ENCODE results near the gene HCN3. TPM values are rescaled to one million over a fixed set of nuclear protein-coding genes. Genes with fewer than 3 reads are reported as not detected.

Gene HCN3
- total and polyA plus RNA-seq, 2 of the 13 experiments (the other 11 are each of a cell fraction or from before 2014, with no cell fraction given), result 2.4 to 10.2 TPM

DNA sequence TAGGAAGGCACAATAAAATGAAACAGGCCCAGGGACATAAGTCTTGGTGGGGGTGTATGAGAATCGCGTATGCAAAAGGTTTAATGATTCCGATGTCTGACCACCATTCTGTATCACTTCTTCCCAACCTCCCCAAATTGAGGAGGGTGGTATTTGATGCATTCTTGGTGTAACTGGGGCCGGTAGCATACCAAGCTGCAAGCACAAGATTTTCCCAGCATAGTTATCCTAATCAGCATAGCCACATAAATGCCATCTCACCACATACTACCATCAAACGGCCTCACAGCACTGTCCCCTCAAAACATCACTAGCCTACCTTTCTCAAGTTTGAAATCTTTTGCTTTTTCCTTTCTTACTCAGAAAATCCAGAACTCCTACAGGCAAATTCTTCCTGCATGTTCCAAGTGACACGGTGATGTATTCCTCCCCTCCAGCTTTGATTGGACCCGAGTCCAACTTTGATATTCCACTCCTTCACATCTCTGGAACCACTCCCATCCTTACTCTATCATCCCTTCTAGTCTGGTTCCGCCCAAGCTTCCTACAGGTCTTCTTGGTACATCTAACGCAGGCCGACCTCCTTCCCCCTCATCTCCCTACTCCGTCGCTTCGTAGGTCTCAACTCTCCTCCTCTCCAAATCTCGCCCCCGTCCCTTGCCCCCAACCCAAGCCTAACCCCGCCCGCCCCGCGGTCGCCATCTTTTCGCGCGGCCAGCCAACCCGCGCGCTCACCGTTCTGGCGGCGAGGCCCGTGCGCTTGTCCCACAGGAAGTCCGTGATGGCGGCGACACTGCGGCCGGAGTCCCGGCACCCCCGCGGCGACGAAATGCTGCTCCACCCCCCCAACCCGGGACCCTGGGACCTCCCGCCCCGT lies 4.6 kb upstream of the HCN3 start (continued):
- no peak for TF ChIP-seq HMGXB3 (CRISPR knock-in tag; IDR thresholded peaks at IDR 0.05; ENCODE audit: borderline replicate concordance)
- TF ChIP-seq MAFF (IDR thresholded peaks at IDR 0.05; ENCODE audit: low read depth, low read length), result no peak
- no peak for TF ChIP-seq ZSCAN12 (CRISPR knock-in tag; IDR thresholded peaks at IDR 0.05)
- no peak for TF ChIP-seq HOXD1 (CRISPR knock-in tag; IDR thresholded peaks at IDR 0.05)
- no peak for TF ChIP-seq ETS1 (CRISPR knock-in tag; IDR thresholded peaks at IDR 0.05)
- 0 out of 2 replicates have a peak, but pooled peaks have one; percentile 39 for TF ChIP-seq ZNF503 (CRISPR knock-in tag; IDR thresholded peaks at IDR 0.05)
- no peak for TF ChIP-seq ZSCAN25 (CRISPR knock-in tag; IDR thresholded peaks at IDR 0.05)
- TF ChIP-seq ZNF660 (CRISPR knock-in tag; IDR thresholded peaks at IDR 0.05; ENCODE audit: borderline replicate concordance, low read depth), result no peak
- TF ChIP-seq RFXAP (CRISPR knock-in tag; IDR thresholded peaks at IDR 0.05; ENCODE audit: borderline replicate concordance), result no peak; the same call in 1 of the 2 replicates
- no peak for TF ChIP-seq PAWR (CRISPR knock-in tag; IDR thresholded peaks at IDR 0.05; ENCODE audit: borderline replicate concordance)
- TF ChIP-seq ZNF703 (CRISPR knock-in tag; IDR thresholded peaks at IDR 0.05; ENCODE audit: borderline replicate concordance), result no peak
- no peak for TF ChIP-seq NCOA1 (CRISPR knock-in tag; IDR thresholded peaks at IDR 0.05)
- TF ChIP-seq BRF2 (CRISPR knock-in tag; IDR thresholded peaks at IDR 0.05), result no peak
- no peak for TF ChIP-seq ZNF292 (CRISPR knock-in tag; IDR thresholded peaks at IDR 0.05; ENCODE audit: borderline replicate concordance, low read depth)
- no peak for TF ChIP-seq HHEX (CRISPR knock-in tag; IDR thresholded peaks at IDR 0.05)
- no peak for TF ChIP-seq ZNF160 (CRISPR knock-in tag; IDR thresholded peaks at IDR 0.05)
- TF ChIP-seq, protein P1, sequence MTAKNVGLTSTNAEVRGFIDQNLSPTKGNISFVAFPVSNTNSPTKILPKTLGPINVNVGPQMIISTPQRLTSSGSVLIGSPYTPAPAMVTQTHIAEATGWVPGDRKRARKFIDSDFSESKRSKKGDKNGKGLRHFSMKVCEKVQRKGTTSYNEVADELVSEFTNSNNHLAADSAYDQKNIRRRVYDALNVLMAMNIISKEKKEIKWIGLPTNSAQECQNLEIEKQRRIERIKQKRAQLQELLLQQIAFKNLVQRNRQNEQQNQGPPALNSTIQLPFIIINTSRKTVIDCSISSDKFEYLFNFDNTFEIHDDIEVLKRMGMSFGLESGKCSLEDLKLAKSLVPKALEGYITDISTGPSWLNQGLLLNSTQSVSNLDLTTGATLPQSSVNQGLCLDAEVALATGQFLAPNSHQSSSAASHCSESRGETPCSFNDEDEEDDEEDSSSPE (CRISPR knock-in tag; IDR thresholded peaks at IDR 0.05), result no peak
- TF ChIP-seq TCF12 (IDR thresholded peaks at IDR 0.05), result no peak
- TF ChIP-seq TCF12 (CRISPR knock-in tag; IDR thresholded peaks at IDR 0.05), result peak; percentile 70; the same call in 1 of the 2 replicates
